Astrocyte (in vitro differentiated cells and primary cell): ENCODE data around the gene RPS23.

ENCODE experiments used
- EZH2 ChIP-seq: IDR thresholded peaks from 2 replicates; pipeline ENCODE4 v1.6.1; 2012; ENCODE audit warnings: mild to moderate bottlenecking, low read length, inconsistent platforms; ENCODE audit not compliant: insufficient read depth
- TF ChIP-seq, protein P1 (sequence below): IDR thresholded peaks from 2 replicates; pipeline ENCODE4 v1.5.1; 2011; ENCODE audit warnings: low read depth, mild to moderate bottlenecking, inconsistent platforms, low read length, moderate library complexity; ENCODE audit not compliant: insufficient read depth

DNA sequence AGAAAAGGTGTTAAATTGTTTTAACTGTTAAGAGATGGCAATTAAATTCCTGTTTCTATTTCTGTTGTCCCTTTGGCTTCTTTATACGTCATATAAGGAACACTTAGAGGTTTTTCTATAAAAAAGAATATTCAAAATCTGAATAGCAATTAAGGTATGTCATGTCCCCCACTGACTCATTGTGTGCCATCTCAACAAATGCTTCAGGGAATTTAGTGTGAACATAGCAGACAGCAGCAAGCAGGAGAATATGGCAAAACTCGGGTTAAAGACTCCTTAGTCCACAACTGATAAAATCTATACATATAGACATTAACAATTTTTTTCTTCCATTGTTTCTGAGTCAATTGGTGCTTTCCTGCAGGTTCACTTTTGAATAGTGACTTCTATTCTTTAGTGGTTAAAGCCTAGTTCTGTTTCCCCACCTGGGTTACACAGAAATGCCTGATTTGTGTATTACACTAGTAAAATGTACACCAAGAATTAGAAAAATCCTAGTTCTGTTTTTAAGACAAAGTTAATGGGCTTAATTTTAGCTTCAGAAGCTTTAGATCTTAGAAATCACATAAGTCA lies 17.9 kb upstream of the RPS23 start:
- TF ChIP-seq, protein P1, sequence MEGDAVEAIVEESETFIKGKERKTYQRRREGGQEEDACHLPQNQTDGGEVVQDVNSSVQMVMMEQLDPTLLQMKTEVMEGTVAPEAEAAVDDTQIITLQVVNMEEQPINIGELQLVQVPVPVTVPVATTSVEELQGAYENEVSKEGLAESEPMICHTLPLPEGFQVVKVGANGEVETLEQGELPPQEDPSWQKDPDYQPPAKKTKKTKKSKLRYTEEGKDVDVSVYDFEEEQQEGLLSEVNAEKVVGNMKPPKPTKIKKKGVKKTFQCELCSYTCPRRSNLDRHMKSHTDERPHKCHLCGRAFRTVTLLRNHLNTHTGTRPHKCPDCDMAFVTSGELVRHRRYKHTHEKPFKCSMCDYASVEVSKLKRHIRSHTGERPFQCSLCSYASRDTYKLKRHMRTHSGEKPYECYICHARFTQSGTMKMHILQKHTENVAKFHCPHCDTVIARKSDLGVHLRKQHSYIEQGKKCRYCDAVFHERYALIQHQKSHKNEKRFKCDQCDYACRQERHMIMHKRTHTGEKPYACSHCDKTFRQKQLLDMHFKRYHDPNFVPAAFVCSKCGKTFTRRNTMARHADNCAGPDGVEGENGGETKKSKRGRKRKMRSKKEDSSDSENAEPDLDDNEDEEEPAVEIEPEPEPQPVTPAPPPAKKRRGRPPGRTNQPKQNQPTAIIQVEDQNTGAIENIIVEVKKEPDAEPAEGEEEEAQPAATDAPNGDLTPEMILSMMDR: no peak
- TF ChIP-seq EZH2: no peak
